ENCODE data around the gene EMX2. TPM values are rescaled to one million over a fixed set of nuclear protein-coding genes. Genes with fewer than 3 reads are reported as not detected.

Gene EMX2
- total RNA-seq, 1 experiment from 2014 or later = not detected

DNA sequence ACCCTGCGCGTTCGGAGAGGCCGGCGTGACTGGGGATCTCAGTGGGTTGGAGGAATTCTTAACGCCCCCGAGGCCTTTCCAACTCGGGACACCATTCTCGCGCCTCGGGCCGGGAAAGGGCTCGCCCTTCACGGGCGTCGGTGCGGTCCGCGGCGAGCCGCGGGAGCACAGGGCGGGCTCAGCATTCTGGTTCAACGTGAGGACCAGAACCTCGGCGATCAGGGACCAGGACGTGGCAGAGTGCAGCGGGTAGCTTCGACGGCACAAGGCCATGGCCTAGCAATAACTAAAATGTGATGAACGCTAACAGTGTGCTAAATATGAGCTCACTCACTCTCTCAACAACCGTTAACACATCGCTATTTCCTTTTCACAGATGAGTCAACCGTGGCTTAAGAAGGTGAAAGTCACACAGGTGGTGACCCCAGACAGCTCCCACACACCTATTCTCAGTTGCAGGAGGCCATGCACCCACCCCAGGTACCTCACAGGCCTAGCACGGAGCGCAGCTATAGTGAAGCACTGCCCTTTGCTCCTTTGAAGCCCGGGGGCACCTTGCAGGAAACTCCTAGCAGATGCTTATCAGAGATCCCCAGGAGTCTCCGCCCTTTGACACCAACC is 4.5 kb upstream of the EMX2 start:
- no peaks in the 10 kb centered on the region for H3K4me1 ChIP-seq (ENCODE audit: insufficient read depth, low read length, poor library complexity, severe bottlenecking)

DNA sequence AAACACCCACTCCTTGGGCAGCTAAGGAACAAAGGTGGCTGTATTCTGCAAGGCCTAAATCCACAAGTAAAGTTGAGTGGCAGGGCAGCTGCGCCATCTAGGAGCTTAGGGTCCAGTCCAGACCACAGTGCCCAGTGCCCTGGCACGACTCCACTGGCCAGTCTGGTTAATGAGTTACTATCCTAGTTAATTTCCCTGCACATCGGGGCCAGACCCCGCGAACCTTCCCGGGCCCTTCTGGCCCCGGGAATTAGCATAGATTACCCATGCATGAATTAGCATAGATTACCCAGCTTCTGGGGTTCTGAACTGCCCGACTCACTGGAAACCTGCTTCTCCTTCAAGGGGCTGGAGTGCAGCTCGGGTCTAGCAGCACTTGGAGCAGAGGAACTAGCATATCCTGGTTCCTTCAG is 3.2 kb upstream of the EMX2 start:
- POLR2A ChIA-PET (ENCODE audit: low non-redundant PET) = interaction anchor here (0.7 kb wide), 1 partner anchor 43 kb away, joined by 3 read pairs; no protein-coding TSS in a partner anchor

More for the DNA sequence above, 4.5 kb upstream of the EMX2 start:
- Histone ChIP-seq H3K36me3 (ENCODE audit: insufficient read depth, low read length, poor library complexity, severe bottlenecking) (no peaks in the 10 kb centered on the region), H3K27me3 (replicated peaks; ENCODE audit: insufficient read depth, low read depth, low read length, poor library complexity) (peaks cover 100% of the 10 kb centered on the region), H3K4me3 (ENCODE audit: low read depth, low read length, poor library complexity, severe bottlenecking) (no peak overlapping the region), H3K9me3 (ENCODE audit: low read depth, low read length, poor library complexity, severe bottlenecking) (no peaks in the 10 kb centered on the region), H3K27ac (ENCODE audit: low read depth, low read length, poor library complexity, severe bottlenecking) (no peak overlapping the region)
- TF ChIP-seq EZH2 (IDR thresholded peaks at IDR 0.05; ENCODE audit: borderline replicate concordance, low read depth, low read length, poor library complexity, severe bottlenecking) = no peak
- TF ChIP-seq, protein P1, sequence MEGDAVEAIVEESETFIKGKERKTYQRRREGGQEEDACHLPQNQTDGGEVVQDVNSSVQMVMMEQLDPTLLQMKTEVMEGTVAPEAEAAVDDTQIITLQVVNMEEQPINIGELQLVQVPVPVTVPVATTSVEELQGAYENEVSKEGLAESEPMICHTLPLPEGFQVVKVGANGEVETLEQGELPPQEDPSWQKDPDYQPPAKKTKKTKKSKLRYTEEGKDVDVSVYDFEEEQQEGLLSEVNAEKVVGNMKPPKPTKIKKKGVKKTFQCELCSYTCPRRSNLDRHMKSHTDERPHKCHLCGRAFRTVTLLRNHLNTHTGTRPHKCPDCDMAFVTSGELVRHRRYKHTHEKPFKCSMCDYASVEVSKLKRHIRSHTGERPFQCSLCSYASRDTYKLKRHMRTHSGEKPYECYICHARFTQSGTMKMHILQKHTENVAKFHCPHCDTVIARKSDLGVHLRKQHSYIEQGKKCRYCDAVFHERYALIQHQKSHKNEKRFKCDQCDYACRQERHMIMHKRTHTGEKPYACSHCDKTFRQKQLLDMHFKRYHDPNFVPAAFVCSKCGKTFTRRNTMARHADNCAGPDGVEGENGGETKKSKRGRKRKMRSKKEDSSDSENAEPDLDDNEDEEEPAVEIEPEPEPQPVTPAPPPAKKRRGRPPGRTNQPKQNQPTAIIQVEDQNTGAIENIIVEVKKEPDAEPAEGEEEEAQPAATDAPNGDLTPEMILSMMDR (conservative IDR thresholded peaks at IDR 0.05; ENCODE audit: low read depth, low read length) = no peak
- POLR2A ChIA-PET (ENCODE audit: low non-redundant PET) = no interaction called here
- no peak for DNase-seq (ENCODE audit: low spot score)
- BruUV-seq (replicated peaks) = no TSS peak
- CTCF ChIA-PET = interaction anchor here (0.5 to 1.7 kb wide), 2 partner anchors 12 to 423 kb away, joined by 3 to 7 read pairs; no protein-coding TSS in a partner anchor
- intact Hi-C loops (cut with micrococcal nuclease; ENCODE audit: unreplicated experiment) = loop anchor here (1.0 to 10.0 kb wide), 3 partner anchors 217 to 703 kb away; no protein-coding TSS in a partner anchor

DNA sequence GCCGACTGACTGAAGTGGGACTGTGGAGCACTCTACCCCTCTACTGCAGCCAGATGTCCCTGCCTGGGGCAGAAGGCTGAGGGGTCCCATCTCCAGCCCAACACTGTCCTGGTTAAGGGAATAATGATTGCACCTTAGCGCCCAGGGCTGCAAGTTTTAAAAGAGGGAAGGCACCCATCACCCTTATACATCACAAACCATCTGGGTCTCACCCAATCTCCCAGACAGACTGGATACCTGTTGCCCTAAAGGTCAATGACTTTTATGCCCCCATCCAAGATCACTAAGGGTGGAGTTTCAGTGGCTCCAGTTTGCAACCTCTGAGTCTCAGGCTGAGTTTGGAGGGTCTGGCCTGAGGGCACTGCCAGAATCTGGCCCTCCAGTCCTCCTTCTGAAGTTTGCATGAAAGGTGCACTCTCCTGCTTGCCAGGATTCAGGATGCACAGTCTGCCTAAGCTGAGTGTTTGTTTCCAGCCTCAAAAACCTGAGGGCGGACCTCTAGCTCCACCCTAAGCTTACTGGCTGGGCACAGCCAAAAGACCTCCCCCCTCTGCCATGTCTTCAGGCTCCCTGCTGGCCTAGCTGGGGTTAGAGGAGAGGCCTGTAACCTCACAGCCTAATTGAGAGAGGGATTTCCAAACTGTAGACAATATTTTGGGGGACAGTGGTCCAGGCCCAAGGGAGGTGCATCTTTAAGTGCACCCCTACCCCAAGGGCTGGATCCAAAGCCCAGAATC is 2.5 kb upstream of the EMX2 start:
- no peak for DNase-seq (ENCODE audit: low spot score)
- intact Hi-C loops (cut with micrococcal nuclease; ENCODE audit: unreplicated experiment) = loop anchor here (5.0 to 10.0 kb wide), 3 partner anchors 215 to 567 kb away; partner anchors contain the start of gene RAB11FIP2
- Histone ChIP-seq H3K27me3 (replicated peaks; ENCODE audit: insufficient read depth, low read depth, low read length, poor library complexity) (peaks cover 100% of the 10 kb centered on the region), H3K27ac (ENCODE audit: low read depth, low read length, poor library complexity, severe bottlenecking) (no peak overlapping the region), H3K36me3 (ENCODE audit: insufficient read depth, low read length, poor library complexity, severe bottlenecking) (no peaks in the 10 kb centered on the region), H3K4me3 (ENCODE audit: low read depth, low read length, poor library complexity, severe bottlenecking) (no peak overlapping the region), H3K9me3 (ENCODE audit: low read depth, low read length, poor library complexity, severe bottlenecking) (no peaks in the 10 kb centered on the region), H3K4me1 (ENCODE audit: insufficient read depth, low read length, poor library complexity, severe bottlenecking) (peaks cover 9% of the 10 kb centered on the region)
- BruUV-seq (replicated peaks) = no TSS peak
- ChIA-PET POLR2A (ENCODE audit: low non-redundant PET) (no interaction called here), CTCF (no interaction called here)
- no peak for TF ChIP-seq EZH2 (IDR thresholded peaks at IDR 0.05; ENCODE audit: borderline replicate concordance, low read depth, low read length, poor library complexity, severe bottlenecking)
- TF ChIP-seq, protein P1 (conservative IDR thresholded peaks at IDR 0.05; ENCODE audit: low read depth, low read length) = no peak

More for the DNA sequence above, 3.2 kb upstream of the EMX2 start:
- no peak for TF ChIP-seq EZH2 (IDR thresholded peaks at IDR 0.05; ENCODE audit: borderline replicate concordance, low read depth, low read length, poor library complexity, severe bottlenecking)
- TF ChIP-seq, protein P1 (conservative IDR thresholded peaks at IDR 0.05; ENCODE audit: low read depth, low read length) = no peak
- H3K27me3 ChIP-seq (replicated peaks; ENCODE audit: insufficient read depth, low read depth, low read length, poor library complexity) = peaks cover 100% of the 10 kb centered on the region
- H3K9me3 ChIP-seq (ENCODE audit: low read depth, low read length, poor library complexity, severe bottlenecking) = no peaks in the 10 kb centered on the region
- H3K27ac ChIP-seq (ENCODE audit: low read depth, low read length, poor library complexity, severe bottlenecking) = no peak overlapping the region
- H3K4me1 ChIP-seq (ENCODE audit: insufficient read depth, low read length, poor library complexity, severe bottlenecking) = peaks cover 6% of the 10 kb centered on the region
- no peak overlapping the region for H3K4me3 ChIP-seq (ENCODE audit: low read depth, low read length, poor library complexity, severe bottlenecking)
- intact Hi-C loops (cut with micrococcal nuclease; ENCODE audit: unreplicated experiment) = loop anchor here (5.0 to 10.0 kb wide), 2 partner anchors 215 to 568 kb away; no protein-coding TSS in a partner anchor
- BruUV-seq (replicated peaks) = no TSS peak
- H3K36me3 ChIP-seq (ENCODE audit: insufficient read depth, low read length, poor library complexity, severe bottlenecking) = no peaks in the 10 kb centered on the region
- no peak for DNase-seq (ENCODE audit: low spot score)
- CTCF ChIA-PET = no interaction called here
